HepG2 (cell line): ENCODE results near the gene ATXN1L. TPM values are rescaled to one million over a fixed set of nuclear protein-coding genes. Genes with fewer than 3 reads are reported as not detected.

Experiments used
- ARNT ChIP-seq: fragments of 450-650 bp; IDR thresholded peaks from 2 replicates; pipeline ENCODE4 v1.6.1; 2017
- EEA1 ChIP-seq: sonication (generic); formaldehyde crosslinking; IDR thresholded peaks from 2 replicates; pipeline ENCODE4 v1.5.1; 2020; ENCODE audit warnings: mild to moderate bottlenecking, missing genetic modification reagents, borderline replicate concordance
- GATAD2A ChIP-seq: IDR thresholded peaks from 2 replicates; pipeline ENCODE4 v1.6.1; 2016
- NAIF1 ChIP-seq: sonication (generic); formaldehyde crosslinking; IDR thresholded peaks from 2 replicates; pipeline ENCODE4 v1.5.0; 2020; ENCODE audit warnings: mild to moderate bottlenecking, missing genetic modification reagents, borderline replicate concordance
- POLR2G ChIP-seq: fragments of 200-400 bp; formaldehyde crosslinking; IDR thresholded peaks from 2 replicates; pipeline ENCODE4 v1.6.1; 2018; ENCODE audit warnings: mild to moderate bottlenecking, low read depth, low read length, moderate library complexity
- TCF7 ChIP-seq: sonication (generic); IDR thresholded peaks from 2 replicates; pipeline ENCODE4 v1.6.1; 2016; ENCODE audit warnings: antibody characterized with exemption, low read depth
- ZBED4 ChIP-seq: sonication (generic); formaldehyde crosslinking; IDR thresholded peaks from 2 replicates; pipeline ENCODE4 v1.4.0; 2020; ENCODE audit warnings: missing genetic modification reagents, borderline replicate concordance
- ZNF12 ChIP-seq: sonication (generic); formaldehyde crosslinking; IDR thresholded peaks from 2 replicates; pipeline ENCODE4 v1.5.0; 2020; ENCODE audit warnings: missing genetic modification reagents
- ZNF577 ChIP-seq: sonication (generic); formaldehyde crosslinking; IDR thresholded peaks from 2 replicates; pipeline ENCODE4 v1.4.0; 2020; ENCODE audit warnings: mild to moderate bottlenecking, low read depth, missing genetic modification reagents, borderline replicate concordance
- ZNF660 ChIP-seq: sonication (generic); formaldehyde crosslinking; IDR thresholded peaks from 2 replicates; pipeline ENCODE4 v1.5.1; 2020; ENCODE audit warnings: mild to moderate bottlenecking, low read depth, missing genetic modification reagents, borderline replicate concordance
- ZNF724P ChIP-seq: sonication (generic); formaldehyde crosslinking; IDR thresholded peaks from 2 replicates; pipeline ENCODE4 v1.8.0; 2022; ENCODE audit warnings: missing genetic modification reagents, borderline replicate concordance
- ZNF749 ChIP-seq: sonication (generic); formaldehyde crosslinking; IDR thresholded peaks from 2 replicates; pipeline ENCODE4 v1.8.0; 2022; ENCODE audit warnings: mild to moderate bottlenecking, missing genetic modification reagents, moderate library complexity, borderline replicate concordance
- polyA plus RNA-seq, 8 experiments: library from polyadenylated mRNA; depleted of rRNA in 3 of 8; stranded (reverse) in 7 of 8; unstranded in 1 of 8; fragments of >200 nt; fragmentation: Illumina TruSeq in 4 of 8; extraction: Trizol in 4 of 8; gene quantifications; 2 replicates each; pipeline versions ENCODE4 v1.2.1 to v1.2.3, GENCODE V29; 2011 to 2016; ENCODE audit warnings: low read depth in 4 of 8, missing spikeins in 1 of 8, mixed read lengths in 1 of 8; ENCODE audit not compliant: insufficient read depth in 1 of 8
- total RNA-seq, 5 experiments: library from RNA; depleted of rRNA; stranded (reverse); fragments of >200 nt; fragmentation: Illumina TruSeq; extraction: Trizol; gene quantifications; 2 replicates each; pipeline ENCODE4 v1.2.3, GENCODE V29; 2016; ENCODE audit warnings: low read depth in 1 of 5
- TF ChIP-seq, protein P1 (sequence below), 2 experiments: fragments of 450-650 bp in 1 of 2; sonication (generic) in 1 of 2; formaldehyde crosslinking in 1 of 2; IDR thresholded peaks; 2 replicates each; pipeline versions ENCODE4 v1.6.1 to v1.8.0; 2016 to 2022; ENCODE audit warnings: antibody characterized with exemption in 1 of 2, mild to moderate bottlenecking in 1 of 2, missing genetic modification reagents in 1 of 2
- TF ChIP-seq, protein P2 (sequence below): conservative IDR thresholded peaks from 2 replicates; pipeline ENCODE4 v1.6.1; 2018; ENCODE audit warnings: missing genetic modification reagents

Gene ATXN1L
- total and polyA plus RNA-seq, 2 of the 13 experiments (the other 11 are each of a cell fraction or from before 2014, with no cell fraction given), result 20.0 to 22.4 TPM

GRCh38 chr16:71845639-71846430 lies at the start of gene ATXN1L (continued):
- TF ChIP-seq, protein P1, sequence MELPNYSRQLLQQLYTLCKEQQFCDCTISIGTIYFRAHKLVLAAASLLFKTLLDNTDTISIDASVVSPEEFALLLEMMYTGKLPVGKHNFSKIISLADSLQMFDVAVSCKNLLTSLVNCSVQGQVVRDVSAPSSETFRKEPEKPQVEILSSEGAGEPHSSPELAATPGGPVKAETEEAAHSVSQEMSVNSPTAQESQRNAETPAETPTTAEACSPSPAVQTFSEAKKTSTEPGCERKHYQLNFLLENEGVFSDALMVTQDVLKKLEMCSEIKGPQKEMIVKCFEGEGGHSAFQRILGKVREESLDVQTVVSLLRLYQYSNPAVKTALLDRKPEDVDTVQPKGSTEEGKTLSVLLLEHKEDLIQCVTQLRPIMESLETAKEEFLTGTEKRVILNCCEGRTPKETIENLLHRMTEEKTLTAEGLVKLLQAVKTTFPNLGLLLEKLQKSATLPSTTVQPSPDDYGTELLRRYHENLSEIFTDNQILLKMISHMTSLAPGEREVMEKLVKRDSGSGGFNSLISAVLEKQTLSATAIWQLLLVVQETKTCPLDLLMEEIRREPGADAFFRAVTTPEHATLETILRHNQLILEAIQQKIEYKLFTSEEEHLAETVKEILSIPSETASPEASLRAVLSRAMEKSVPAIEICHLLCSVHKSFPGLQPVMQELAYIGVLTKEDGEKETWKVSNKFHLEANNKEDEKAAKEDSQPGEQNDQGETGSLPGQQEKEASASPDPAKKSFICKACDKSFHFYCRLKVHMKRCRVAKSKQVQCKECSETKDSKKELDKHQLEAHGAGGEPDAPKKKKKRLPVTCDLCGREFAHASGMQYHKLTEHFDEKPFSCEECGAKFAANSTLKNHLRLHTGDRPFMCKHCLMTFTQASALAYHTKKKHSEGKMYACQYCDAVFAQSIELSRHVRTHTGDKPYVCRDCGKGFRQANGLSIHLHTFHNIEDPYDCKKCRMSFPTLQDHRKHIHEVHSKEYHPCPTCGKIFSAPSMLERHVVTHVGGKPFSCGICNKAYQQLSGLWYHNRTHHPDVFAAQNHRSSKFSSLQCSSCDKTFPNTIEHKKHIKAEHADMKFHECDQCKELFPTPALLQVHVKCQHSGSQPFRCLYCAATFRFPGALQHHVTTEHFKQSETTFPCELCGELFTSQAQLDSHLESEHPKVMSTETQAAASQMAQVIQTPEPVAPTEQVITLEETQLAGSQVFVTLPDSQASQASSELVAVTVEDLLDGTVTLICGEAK (IDR thresholded peaks at IDR 0.05), result no peak
- TF ChIP-seq, protein P1 (CRISPR knock-in tag; IDR thresholded peaks at IDR 0.05), result peak; percentile 58
- TF ChIP-seq ZBED4 (no peak), ZNF12 (CRISPR knock-in tag) (peak; percentile 33; the same call in 1 of the 2 replicates), ZNF577 (CRISPR knock-in tag) (no peak), ZNF660 (0 out of 2 replicates have a peak, but pooled peaks have one; percentile 74), NAIF1 (CRISPR knock-in tag) (no peak), GATAD2A (peak; percentile 60), TCF7 (no peak), ZNF749 (no peak; the same call in 1 of the 2 replicates), ZNF724P (CRISPR knock-in tag) (peak; percentile 97), EEA1 (CRISPR knock-in tag) (peak; percentile 92), POLR2G (peak; percentile 97), ARNT (no peak)
- TF ChIP-seq, protein P2, sequence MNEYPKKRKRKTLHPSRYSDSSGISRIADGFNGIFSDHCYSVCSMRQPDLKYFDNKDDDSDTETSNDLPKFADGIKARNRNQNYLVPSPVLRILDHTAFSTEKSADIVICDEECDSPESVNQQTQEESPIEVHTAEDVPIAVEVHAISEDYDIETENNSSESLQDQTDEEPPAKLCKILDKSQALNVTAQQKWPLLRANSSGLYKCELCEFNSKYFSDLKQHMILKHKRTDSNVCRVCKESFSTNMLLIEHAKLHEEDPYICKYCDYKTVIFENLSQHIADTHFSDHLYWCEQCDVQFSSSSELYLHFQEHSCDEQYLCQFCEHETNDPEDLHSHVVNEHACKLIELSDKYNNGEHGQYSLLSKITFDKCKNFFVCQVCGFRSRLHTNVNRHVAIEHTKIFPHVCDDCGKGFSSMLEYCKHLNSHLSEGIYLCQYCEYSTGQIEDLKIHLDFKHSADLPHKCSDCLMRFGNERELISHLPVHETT (CRISPR knock-in tag), result peak; percentile 81
